ENCODE measurements around the gene ADAMTS14. TPM values are rescaled to one million over a fixed set of nuclear protein-coding genes. Genes with fewer than 3 reads are reported as not detected.

Gene ADAMTS14
- polyA plus RNA-seq, 3 donors = 0.05 TPM; not detected in 2

DNA sequence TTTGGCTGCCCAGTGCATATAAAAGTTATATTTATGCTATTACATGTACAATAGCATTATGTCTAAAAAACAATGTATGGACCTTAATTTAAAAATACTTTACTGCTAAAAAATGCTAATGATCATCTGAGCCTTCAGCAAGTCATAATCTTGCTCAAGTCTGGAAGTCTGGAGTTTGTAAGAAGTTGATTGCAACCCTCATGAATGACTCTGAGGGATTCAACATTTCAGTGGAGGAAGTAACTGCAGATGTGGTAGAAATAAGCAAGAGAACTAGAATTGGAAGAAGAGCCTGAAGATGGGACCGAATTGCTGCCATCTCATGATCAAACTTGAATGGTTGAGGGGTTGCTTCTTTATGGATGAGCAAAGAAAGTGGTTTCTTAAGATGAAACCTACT lies 13.0 kb upstream of the ADAMTS14 start:
- intact Hi-C loops (cut with micrococcal nuclease) = no loop called here
- H3K9ac ChIP-seq (ENCODE audit: insufficient read depth, low read length, poor library complexity, severe bottlenecking) = no peak overlapping the region

DNA sequence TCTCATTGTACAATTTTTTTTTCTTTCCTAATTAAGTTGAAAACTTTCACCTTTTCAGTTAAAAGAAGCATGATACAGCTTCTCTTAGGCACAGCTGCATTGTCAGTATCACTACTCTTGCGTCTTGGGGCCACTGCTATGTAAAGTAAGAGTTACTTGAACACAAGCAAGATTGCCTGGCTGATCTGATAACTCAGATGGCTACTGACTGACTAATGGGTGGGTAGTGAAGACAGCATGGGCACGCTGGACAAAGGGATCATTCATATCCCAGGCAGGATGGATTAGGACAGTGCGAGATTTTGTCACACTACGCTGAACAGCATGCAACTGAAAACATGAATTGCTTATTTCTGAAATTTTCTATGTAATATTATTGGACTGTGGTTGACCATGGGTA lies 11.6 kb upstream of the ADAMTS14 start:
- Mint-ChIP-seq H3K4me3 (no peak overlapping the region), H3K27me3 (ENCODE audit: low read depth in 3 of 3) (peaks cover 0 to 9% (median 2%) of the 10 kb centered on the region in 3 donors), H3K4me1 (no peaks in the 10 kb centered on the region), H3K36me3 (no peaks in the 10 kb centered on the region), H3K27ac (no peak overlapping the region), H3K9me3 (peaks cover 0 to 18% (median 4%) of the 10 kb centered on the region in 7 donors)
- Histone ChIP-seq H4K20me1 (ENCODE audit: insufficient read depth, low read length) (no peaks in the 10 kb centered on the region), H3K9me3 (replicated peaks in 1 of 2; ENCODE audit: control insufficient read depth in 1 of 2, insufficient read depth in 1 of 2, low read length in 2 of 2) (no peaks in the 10 kb centered on the region), H3K4me1 (ENCODE audit: control insufficient read depth in 1 of 2, insufficient read depth in 2 of 2, low read length in 2 of 2) (no peaks in the 10 kb centered on the region), H3K4me2 (replicated peaks; ENCODE audit: extremely low read depth, low read length, poor library complexity, severe bottlenecking) (no peak overlapping the region), H3K4me3 (replicated peaks in 1 of 3; ENCODE audit: low read depth in 2 of 3, low read length in 3 of 3) (no peak overlapping the region), H2AFZ (ENCODE audit: insufficient read depth, low read depth, low read length, poor library complexity, severe bottlenecking) (no peak overlapping the region), H3K79me2 (ENCODE audit: insufficient read depth, low read length) (no peaks in the 10 kb centered on the region), H3K9ac (ENCODE audit: insufficient read depth, low read length, poor library complexity, severe bottlenecking) (no peak overlapping the region), H3K27me3 (ENCODE audit: control insufficient read depth in 2 of 2, insufficient read depth in 2 of 2, low read length in 2 of 2) (no peaks in the 10 kb centered on the region), H3K27ac (ENCODE audit: low read depth in 1 of 2, low read length in 2 of 2) (no peak overlapping the region), H3K36me3 (replicated peaks in 1 of 2; ENCODE audit: control insufficient read depth in 1 of 2, insufficient read depth in 2 of 2, low read length in 2 of 2) (no peaks in the 10 kb centered on the region)
- DNase-seq = no peak
- 100% methylated on average over 2 of the region's 4 CpGs for whole genome bisulfite sequencing (ENCODE audit: insufficient coverage)
- TF ChIP-seq, protein P1, sequence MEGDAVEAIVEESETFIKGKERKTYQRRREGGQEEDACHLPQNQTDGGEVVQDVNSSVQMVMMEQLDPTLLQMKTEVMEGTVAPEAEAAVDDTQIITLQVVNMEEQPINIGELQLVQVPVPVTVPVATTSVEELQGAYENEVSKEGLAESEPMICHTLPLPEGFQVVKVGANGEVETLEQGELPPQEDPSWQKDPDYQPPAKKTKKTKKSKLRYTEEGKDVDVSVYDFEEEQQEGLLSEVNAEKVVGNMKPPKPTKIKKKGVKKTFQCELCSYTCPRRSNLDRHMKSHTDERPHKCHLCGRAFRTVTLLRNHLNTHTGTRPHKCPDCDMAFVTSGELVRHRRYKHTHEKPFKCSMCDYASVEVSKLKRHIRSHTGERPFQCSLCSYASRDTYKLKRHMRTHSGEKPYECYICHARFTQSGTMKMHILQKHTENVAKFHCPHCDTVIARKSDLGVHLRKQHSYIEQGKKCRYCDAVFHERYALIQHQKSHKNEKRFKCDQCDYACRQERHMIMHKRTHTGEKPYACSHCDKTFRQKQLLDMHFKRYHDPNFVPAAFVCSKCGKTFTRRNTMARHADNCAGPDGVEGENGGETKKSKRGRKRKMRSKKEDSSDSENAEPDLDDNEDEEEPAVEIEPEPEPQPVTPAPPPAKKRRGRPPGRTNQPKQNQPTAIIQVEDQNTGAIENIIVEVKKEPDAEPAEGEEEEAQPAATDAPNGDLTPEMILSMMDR (IDR thresholded peaks at IDR 0.05) = no peak
- intact Hi-C loops (cut with micrococcal nuclease) = no loop called here

More for the DNA sequence above, 13.0 kb upstream of the ADAMTS14 start:
- TF ChIP-seq, protein P1 (IDR thresholded peaks at IDR 0.05) = no peak
- no peaks in the 10 kb centered on the region for H3K79me2 ChIP-seq (ENCODE audit: insufficient read depth, low read length)
- no peaks in the 10 kb centered on the region for H3K4me1 Mint-ChIP-seq
- no peak overlapping the region for H3K4me3 Mint-ChIP-seq
- no peaks in the 10 kb centered on the region for H3K36me3 ChIP-seq (replicated peaks in 1 of 2; ENCODE audit: control insufficient read depth in 1 of 2, insufficient read depth in 2 of 2, low read length in 2 of 2)
- H3K27ac ChIP-seq (ENCODE audit: low read depth in 1 of 2, low read length in 2 of 2) = no peak overlapping the region
- no peaks in the 10 kb centered on the region for H3K4me1 ChIP-seq (ENCODE audit: control insufficient read depth in 1 of 2, insufficient read depth in 2 of 2, low read length in 2 of 2)
- peaks cover 0 to 8% (median 6%) of the 10 kb centered on the region in 3 donors for H3K27me3 Mint-ChIP-seq (ENCODE audit: low read depth in 3 of 3)
- WGBS (ENCODE audit: insufficient coverage) = 71% methylated on average over 1 of the region's 1 CpG
- no peaks in the 10 kb centered on the region for H4K20me1 ChIP-seq (ENCODE audit: insufficient read depth, low read length)
- no peaks in the 10 kb centered on the region for H3K36me3 Mint-ChIP-seq
- no peak overlapping the region for H3K4me3 ChIP-seq (replicated peaks in 1 of 3; ENCODE audit: low read depth in 2 of 3, low read length in 3 of 3)
- no peaks in the 10 kb centered on the region for H3K9me3 ChIP-seq (replicated peaks in 1 of 2; ENCODE audit: control insufficient read depth in 1 of 2, insufficient read depth in 1 of 2, low read length in 2 of 2)
- no peak overlapping the region for H2AFZ ChIP-seq (ENCODE audit: insufficient read depth, low read depth, low read length, poor library complexity, severe bottlenecking)
- no peak overlapping the region for H3K27ac Mint-ChIP-seq
- H3K4me2 ChIP-seq (replicated peaks; ENCODE audit: extremely low read depth, low read length, poor library complexity, severe bottlenecking) = no peak overlapping the region
- DNase-seq = no peak
- H3K27me3 ChIP-seq (ENCODE audit: control insufficient read depth in 2 of 2, insufficient read depth in 2 of 2, low read length in 2 of 2) = no peaks in the 10 kb centered on the region
- peaks cover 0 to 18% (median 4%) of the 10 kb centered on the region in 7 donors for H3K9me3 Mint-ChIP-seq
